Endodermal cell (in vitro differentiated cells): Measurements from ENCODE around the gene CSNK2A2. TPM values are rescaled to one million over a fixed set of nuclear protein-coding genes. Genes with fewer than 3 reads are reported as not detected.

Experiments used
- DNase-seq: peaks from one replicate; pipeline ENCODE4 v3.0.0-alpha.2; 2017
- H3K27ac ChIP-seq: 2 replicates; pipeline ENCODE4 v1.5.1; 2013; ENCODE audit warnings: mild to moderate bottlenecking, low read depth, low read length, moderate library complexity
- H3K27me3 ChIP-seq: 2 replicates; pipeline ENCODE4 v1.6.1; 2013; ENCODE audit warnings: mild to moderate bottlenecking, low read length, moderate library complexity; ENCODE audit not compliant: insufficient read depth, control insufficient read depth, poor library complexity, severe bottlenecking
- H3K36me3 ChIP-seq: 2 replicates; pipeline ENCODE4 v1.7.0; 2013; ENCODE audit warnings: mild to moderate bottlenecking, low read length, moderate library complexity; ENCODE audit not compliant: control insufficient read depth, insufficient read depth
- H3K4me1 ChIP-seq: one replicate; pipeline ENCODE4 v1.7.0; 2013; ENCODE audit warnings: low read length; ENCODE audit not compliant: control insufficient read depth, insufficient read depth
- H3K4me3 ChIP-seq: 2 replicates; pipeline ENCODE4 v1.5.1; 2013; ENCODE audit warnings: mild to moderate bottlenecking, low read length, moderate library complexity
- H3K9ac ChIP-seq: 2 replicates; pipeline ENCODE4 v1.6.1; 2013; ENCODE audit warnings: mild to moderate bottlenecking, low read length, moderate library complexity; ENCODE audit not compliant: poor library complexity, severe bottlenecking; ENCODE audit errors: extremely low read depth
- H3K9me3 ChIP-seq: 2 replicates; pipeline ENCODE4 v1.6.1; 2013; ENCODE audit warnings: mild to moderate bottlenecking, low read length, moderate library complexity; ENCODE audit not compliant: control insufficient read depth
- H3K27ac Mint-ChIP-seq: 2 replicates; pipeline ENCODE4 v1.8.0; 2020; ENCODE audit warnings: mixed read lengths
- H3K27me3 Mint-ChIP-seq: 2 replicates; pipeline ENCODE4 v1.8.0; 2021; ENCODE audit warnings: mild to moderate bottlenecking, mixed read lengths; ENCODE audit not compliant: insufficient read depth
- H3K36me3 Mint-ChIP-seq: 2 replicates; pipeline ENCODE4 v1.8.0; 2020; ENCODE audit warnings: low read depth, mixed read lengths
- H3K4me1 Mint-ChIP-seq: 2 replicates; pipeline ENCODE4 v1.8.0; 2020; ENCODE audit warnings: mixed read lengths
- H3K4me3 Mint-ChIP-seq: 2 replicates; pipeline ENCODE4 v1.8.0; 2020; ENCODE audit warnings: mild to moderate bottlenecking, moderate library complexity, mixed read lengths
- H3K9me3 Mint-ChIP-seq: 2 replicates; pipeline ENCODE4 v1.8.0; 2020; ENCODE audit warnings: mild to moderate bottlenecking, mixed read lengths
- WGBS, 2 experiments: methylation state at CpG; one replicate each; pipeline versions ENCODE4 v1.1.5 to v1.1.7; 2013; ENCODE audit warnings: missing lambda C conversion rate in 2 of 2, mixed read lengths in 1 of 2; ENCODE audit not compliant: insufficient coverage in 1 of 2, insufficient read length in 1 of 2; 5-methylcytosine and 5-hydroxymethylcytosine counted together
- total RNA-seq, 2 donors: library from RNA; stranded (reverse); fragmentation: NEBNext Ultra II Directional in 1 of 2; extraction: Animal tissue kit (Norgen Biotek cat#: 25700) in 1 of 2; gene quantifications; 2 replicates in 1 of 2; 3 replicates in 1 of 2; pipeline ENCODE4 v1.2.1, GENCODE V29; 2021
- TF ChIP-seq, protein P1 (sequence below): fragments of 200-600 bp; sonication (generic); conservative IDR thresholded peaks from 2 replicates; pipeline ENCODE4 v1.5.0; 2021; ENCODE audit warnings: antibody characterized with exemption, mild to moderate bottlenecking

CSNK2A2 gene
- total RNA-seq, 2 donors from 2014 or later: 114 to 121 TPM

GRCh38 chr16:58218786-58219185 lies 20.9 kb upstream of the CSNK2A2 start:
- Histone ChIP-seq H3K27me3 (no peaks in the 10 kb centered on the region), H3K9me3 (peaks cover 5% of the 10 kb centered on the region), H3K4me1 (no peaks in the 10 kb centered on the region), H3K36me3 (no peaks in the 10 kb centered on the region), H3K4me3 (no peak overlapping the region), H3K27ac (no peak overlapping the region), H3K9ac (no peak overlapping the region)
- 0 to 33% methylated on average over 1 to 3 of the region's 3 CpGs for WGBS, 2 experiments
- no peak overlapping the region for H3K4me3 Mint-ChIP-seq
- no peak for DNase-seq
- peaks cover 17% of the 10 kb centered on the region for H3K27me3 Mint-ChIP-seq
- H3K36me3 Mint-ChIP-seq: no peaks in the 10 kb centered on the region
- H3K9me3 Mint-ChIP-seq: peaks cover 15% of the 10 kb centered on the region
- TF ChIP-seq, protein P1, sequence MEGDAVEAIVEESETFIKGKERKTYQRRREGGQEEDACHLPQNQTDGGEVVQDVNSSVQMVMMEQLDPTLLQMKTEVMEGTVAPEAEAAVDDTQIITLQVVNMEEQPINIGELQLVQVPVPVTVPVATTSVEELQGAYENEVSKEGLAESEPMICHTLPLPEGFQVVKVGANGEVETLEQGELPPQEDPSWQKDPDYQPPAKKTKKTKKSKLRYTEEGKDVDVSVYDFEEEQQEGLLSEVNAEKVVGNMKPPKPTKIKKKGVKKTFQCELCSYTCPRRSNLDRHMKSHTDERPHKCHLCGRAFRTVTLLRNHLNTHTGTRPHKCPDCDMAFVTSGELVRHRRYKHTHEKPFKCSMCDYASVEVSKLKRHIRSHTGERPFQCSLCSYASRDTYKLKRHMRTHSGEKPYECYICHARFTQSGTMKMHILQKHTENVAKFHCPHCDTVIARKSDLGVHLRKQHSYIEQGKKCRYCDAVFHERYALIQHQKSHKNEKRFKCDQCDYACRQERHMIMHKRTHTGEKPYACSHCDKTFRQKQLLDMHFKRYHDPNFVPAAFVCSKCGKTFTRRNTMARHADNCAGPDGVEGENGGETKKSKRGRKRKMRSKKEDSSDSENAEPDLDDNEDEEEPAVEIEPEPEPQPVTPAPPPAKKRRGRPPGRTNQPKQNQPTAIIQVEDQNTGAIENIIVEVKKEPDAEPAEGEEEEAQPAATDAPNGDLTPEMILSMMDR: no peak
- no peak overlapping the region for H3K27ac Mint-ChIP-seq
- peaks cover 5% of the 10 kb centered on the region for H3K4me1 Mint-ChIP-seq

- Histone ChIP-seq H3K27me3 (no peaks in the 10 kb centered on the region), H3K27ac (no peak overlapping the region), H3K4me3 (no peak overlapping the region), H3K4me1 (no peaks in the 10 kb centered on the region), H3K9ac (no peak overlapping the region), H3K9me3 (peaks cover 5% of the 10 kb centered on the region), H3K36me3 (no peaks in the 10 kb centered on the region)
- TF ChIP-seq, protein P1: no peak
- peaks cover 15% of the 10 kb centered on the region for H3K9me3 Mint-ChIP-seq
- no peak overlapping the region for H3K4me3 Mint-ChIP-seq
- no peak overlapping the region for H3K27ac Mint-ChIP-seq
- no peaks in the 10 kb centered on the region for H3K36me3 Mint-ChIP-seq
- peaks cover 29% of the 10 kb centered on the region for H3K27me3 Mint-ChIP-seq
- 27 to 40% methylated on average over 2 of the region's 2 CpGs for WGBS, 2 experiments
- H3K4me1 Mint-ChIP-seq: peaks cover 3% of the 10 kb centered on the region
- DNase-seq: no peak
These were observed 19.5 kb upstream of the CSNK2A2 start for GRCh38 chr16:58217311-58217925.

GRCh38 chr16:58212824-58213655 lies 15.1 kb upstream of the CSNK2A2 start:
- H3K27me3 Mint-ChIP-seq: peaks cover 35% of the 10 kb centered on the region

More at GRCh38 chr16:58212824-58213655, 15.1 kb upstream of the CSNK2A2 start:
- no peak overlapping the region for H3K4me3 ChIP-seq
- TF ChIP-seq, protein P1: no peak
- Mint-ChIP-seq H3K4me3 (no peak overlapping the region), H3K9me3 (peaks cover 15% of the 10 kb centered on the region), H3K36me3 (no peaks in the 10 kb centered on the region), H3K27ac (no peak overlapping the region), H3K4me1 (no peaks in the 10 kb centered on the region)
- DNase-seq: no peak
- H3K36me3 ChIP-seq: no peaks in the 10 kb centered on the region
- H3K4me1 ChIP-seq: no peaks in the 10 kb centered on the region
- no peak overlapping the region for H3K9ac ChIP-seq
- 79 to 88% methylated on average over 2 to 3 of the region's 3 CpGs for WGBS, 2 experiments
- peaks cover 5% of the 10 kb centered on the region for H3K9me3 ChIP-seq
- H3K27ac ChIP-seq: no peak overlapping the region
- H3K27me3 ChIP-seq: no peaks in the 10 kb centered on the region
